Right cardiac atrium (tissue), 5 donors: ENCODE data around the gene DCXR. TPM values are rescaled to one million over a fixed set of nuclear protein-coding genes. Genes with fewer than 3 reads are reported as not detected.

Experiments used
- ATAC-seq, 2 donors: fragments of 200-7000 bp; cut with Tn5 transposase; one replicate each; pipeline versions ENCODE4 v1.8.0 to v1.9.1; 2020; ENCODE audit warnings: moderate library complexity in 2 of 2, mild to moderate bottlenecking in 1 of 2
- DNase-seq, 3 donors: peaks; one replicate each; pipeline ENCODE4 v3.0.0-alpha.2; 2020
- H3K27ac ChIP-seq: one replicate; pipeline ENCODE4 v1.5.1; 2013; ENCODE audit warnings: mild to moderate bottlenecking, low read length, control low read depth, moderate library complexity
- H3K27me3 ChIP-seq: one replicate; pipeline ENCODE4 v1.6.1; 2013; ENCODE audit not compliant: control insufficient read depth, insufficient read depth
- H3K4me1 ChIP-seq: one replicate; pipeline ENCODE4 v1.6.1; 2013; ENCODE audit warnings: low read length; ENCODE audit not compliant: control insufficient read depth, insufficient read depth
- H3K4me3 ChIP-seq: one replicate; pipeline ENCODE4 v1.5.1; 2013; ENCODE audit warnings: low read length, control low read depth
- H3K9me3 ChIP-seq: one replicate; pipeline ENCODE4 v1.6.1; 2013; ENCODE audit warnings: low read length; ENCODE audit not compliant: control insufficient read depth
- WGBS: extraction: QIAGEN DNeasy Blood & Tissue Kit; methylation state at CpG from one replicate; pipeline ENCODE4 v1.1.7; 2013; 5-methylcytosine and 5-hydroxymethylcytosine counted together
- intact Hi-C, 4 donors: fragments of 100-400 bp; cut with DNase I; formaldehyde crosslinking; loops; one replicate each; pipeline versions ENCODE4 v1.11.0 to v1.14.0; 2022 to 2023
- polyA plus RNA-seq: library from polyadenylated mRNA; stranded (reverse); fragments of 200-250 nt; gene quantifications from one replicate; pipeline ENCODE4 v1.2.3, GENCODE V29; 2013
- total RNA-seq, 4 donors: library from RNA; stranded (reverse); fragmentation: NEBNext Ultra II Directional; extraction: Animal tissue kit (Norgen Biotek cat#: 25700); gene quantifications; one replicate each; pipeline ENCODE4 v1.2.1, GENCODE V29; 2021
- donor health status: healthy with polysubstance abuse.
- donor health status: DM: no; HTN: yes; CAD: no.
- donor health status: DM: no; HTN: no; CAD: no.
- donor health status: DM: no; HTN: yes; CAD: no; lungs with severe emphysema.
- donor health status: DM: yes; HTN: yes; CAD: no.

The DCXR gene
- total and polyA plus RNA-seq, 5 donors: 127 to 196 (median 174) TPM

DNA sequence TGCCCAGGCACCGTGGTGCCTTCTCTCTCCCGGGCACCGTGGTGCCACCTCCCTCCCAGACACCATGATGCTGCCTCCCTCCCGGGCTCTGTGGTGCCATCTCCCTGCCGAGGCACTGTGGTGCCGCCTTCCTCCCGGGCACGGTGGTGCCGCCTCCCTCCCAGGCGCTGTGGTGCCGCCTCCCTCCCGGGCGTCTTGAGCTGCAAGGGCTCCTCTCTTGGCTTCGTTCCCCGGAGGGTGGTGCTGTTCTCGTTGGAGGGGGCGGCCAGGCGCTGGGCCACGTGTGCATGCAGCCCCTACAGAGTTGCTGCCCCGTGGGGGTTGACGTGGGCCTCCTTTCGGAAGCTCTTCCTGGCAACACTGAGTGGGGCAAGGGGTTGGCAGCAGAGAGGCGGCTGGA, 23.1 kb downstream of the DCXR start:
- Histone ChIP-seq H3K27me3 (no peaks in the 10 kb centered on the region), H3K4me3 (no peak overlapping the region), H3K4me1 (peaks cover 2% of the 10 kb centered on the region), H3K27ac (no peak overlapping the region), H3K9me3 (no peaks in the 10 kb centered on the region)
- DNase-seq (no peak), ATAC-seq (no peak)
- WGBS: 68% methylated on average over 23 of the region's 23 CpGs
- intact Hi-C loops: no loop called here

DNA sequence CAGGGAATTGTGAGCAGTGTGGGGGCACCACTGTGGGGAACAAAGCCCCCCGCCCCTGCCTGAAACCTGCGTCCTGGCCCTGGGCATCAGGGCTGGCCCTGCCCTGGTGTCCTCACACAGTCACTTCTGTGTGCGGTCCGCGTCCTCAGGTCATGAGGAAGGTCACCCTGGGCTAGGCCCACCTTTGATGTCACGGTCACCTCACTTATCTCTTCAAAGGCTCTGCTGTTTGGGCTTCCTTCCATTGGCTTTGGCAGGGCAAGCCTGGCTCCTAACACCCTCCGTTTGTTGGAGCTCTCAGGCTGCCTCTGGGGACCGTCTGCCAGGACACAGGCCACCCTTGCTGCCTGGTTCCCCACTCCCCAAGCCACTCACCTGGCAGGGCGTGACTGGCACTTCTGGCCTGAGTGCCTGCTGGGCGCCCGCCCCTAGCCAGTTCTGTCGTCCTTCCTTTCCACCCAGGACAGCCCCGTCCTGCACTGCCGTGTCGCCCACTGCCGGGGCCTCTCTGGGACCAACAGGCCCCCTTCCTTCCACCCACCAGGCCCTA, 23.6 kb downstream of the DCXR start:
- H3K4me1 ChIP-seq: peaks cover 2% of the 10 kb centered on the region
- WGBS: 79% methylated on average over 16 of the region's 16 CpGs
- H3K27me3 ChIP-seq: no peaks in the 10 kb centered on the region
- ATAC-seq (peak; percentile 4 to 5), DNase-seq (no peak)
- no peak overlapping the region for H3K4me3 ChIP-seq
- intact Hi-C loops: no loop called here
- peak overlapping the region; percentile 76 for H3K27ac ChIP-seq
- H3K9me3 ChIP-seq: no peaks in the 10 kb centered on the region

DNA sequence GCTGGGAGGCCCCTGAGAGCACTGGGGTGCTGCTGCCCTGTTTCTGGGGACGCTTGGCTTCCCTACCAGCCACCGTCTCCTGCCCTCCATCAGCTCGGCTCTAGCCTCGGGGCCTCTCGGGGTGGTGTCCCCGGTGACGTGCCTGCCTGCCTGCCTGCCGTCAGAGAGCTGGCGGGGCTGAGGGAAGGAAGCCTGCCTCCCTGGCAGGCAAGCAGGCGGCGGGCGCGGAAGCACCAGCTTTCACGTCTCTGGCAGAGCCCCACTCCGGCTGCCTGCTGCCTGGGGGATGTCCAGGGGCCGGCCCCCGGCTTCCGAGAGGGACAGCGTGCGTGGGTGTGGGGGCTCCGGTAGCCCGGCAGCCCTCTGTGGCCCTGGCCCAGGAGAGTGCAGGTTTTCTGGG, 24.2 kb downstream of the DCXR start:
- 66% methylated on average over 22 of the region's 22 CpGs for WGBS
- Histone ChIP-seq H3K27ac (peak overlapping the region; percentile 76), H3K4me3 (no peak overlapping the region), H3K9me3 (no peaks in the 10 kb centered on the region), H3K4me1 (peaks cover 2% of the 10 kb centered on the region), H3K27me3 (no peaks in the 10 kb centered on the region)
- ATAC-seq: peak; percentile 12 to 20
- intact Hi-C loops: no loop called here
- no peak for DNase-seq

DNA sequence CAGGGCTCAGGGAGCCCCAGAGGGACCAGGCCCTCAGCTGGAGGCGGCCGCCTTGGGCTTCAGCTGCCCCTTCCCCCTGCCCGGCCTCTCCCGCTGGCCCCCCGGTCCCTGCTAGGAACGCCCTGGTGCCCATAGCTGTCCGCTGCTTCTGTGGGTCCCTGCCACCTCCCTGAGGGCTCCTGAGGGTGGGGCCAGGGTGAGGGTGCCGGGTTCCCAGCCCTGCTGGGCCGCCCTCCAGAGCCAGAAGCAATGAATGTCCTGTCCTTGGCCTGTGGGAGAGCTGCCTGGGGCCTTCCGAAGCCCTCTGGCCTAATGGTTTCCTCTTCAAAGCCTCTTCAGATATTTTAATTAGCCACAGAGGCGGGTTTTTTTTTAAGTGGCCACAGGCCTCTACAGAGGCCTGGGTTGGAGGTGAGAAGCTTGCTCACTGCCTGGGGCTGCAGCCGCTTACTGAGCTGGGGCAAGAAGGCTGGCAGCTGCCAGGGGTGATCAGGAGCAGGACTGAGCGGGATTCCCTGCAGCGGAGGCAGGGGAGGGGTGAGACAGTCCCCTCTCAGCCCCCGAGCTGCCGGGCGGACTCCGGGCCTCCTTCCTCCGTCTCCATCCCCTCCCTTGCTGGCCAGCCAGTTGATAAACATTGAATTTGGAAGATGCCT, 24.7 kb downstream of the DCXR start:
- intact Hi-C loops: no loop called here
- H3K27ac ChIP-seq: peak overlapping the region; percentile 16
- 83% methylated on average over 19 of the region's 19 CpGs for WGBS
- no peak overlapping the region for H3K4me3 ChIP-seq
- H3K4me1 ChIP-seq: peaks cover 2% of the 10 kb centered on the region
- H3K27me3 ChIP-seq: no peaks in the 10 kb centered on the region
- DNase-seq (no peak), ATAC-seq (no peak)
- no peaks in the 10 kb centered on the region for H3K9me3 ChIP-seq

DNA sequence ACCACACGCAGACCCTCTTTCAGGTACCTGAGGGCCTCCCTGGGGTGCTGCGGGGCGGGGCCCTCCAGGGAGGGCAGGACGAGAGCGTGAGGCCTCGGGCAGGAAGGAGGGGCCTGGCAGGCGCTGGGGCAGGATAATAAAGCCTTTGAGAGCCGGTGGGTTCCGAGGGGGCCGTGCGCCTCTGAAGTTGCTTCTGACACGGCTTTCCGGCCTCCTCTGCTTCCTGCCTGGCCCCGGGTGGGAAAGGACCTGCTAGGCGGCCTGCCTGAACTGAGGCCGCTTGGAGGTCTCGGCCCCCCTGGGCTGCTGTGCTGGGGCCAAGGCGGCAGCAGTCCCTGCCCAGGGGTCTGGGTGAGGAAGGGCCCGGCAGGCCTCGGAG, 25.2 kb downstream of the DCXR start:
- Histone ChIP-seq H3K4me1 (peaks cover 2% of the 10 kb centered on the region), H3K9me3 (no peaks in the 10 kb centered on the region), H3K4me3 (no peak overlapping the region), H3K27ac (no peak overlapping the region), H3K27me3 (no peaks in the 10 kb centered on the region)
- ATAC-seq: no peak
- WGBS: 72% methylated on average over 20 of the region's 20 CpGs
- intact Hi-C loops: no loop called here
- no peak for DNase-seq

DNA sequence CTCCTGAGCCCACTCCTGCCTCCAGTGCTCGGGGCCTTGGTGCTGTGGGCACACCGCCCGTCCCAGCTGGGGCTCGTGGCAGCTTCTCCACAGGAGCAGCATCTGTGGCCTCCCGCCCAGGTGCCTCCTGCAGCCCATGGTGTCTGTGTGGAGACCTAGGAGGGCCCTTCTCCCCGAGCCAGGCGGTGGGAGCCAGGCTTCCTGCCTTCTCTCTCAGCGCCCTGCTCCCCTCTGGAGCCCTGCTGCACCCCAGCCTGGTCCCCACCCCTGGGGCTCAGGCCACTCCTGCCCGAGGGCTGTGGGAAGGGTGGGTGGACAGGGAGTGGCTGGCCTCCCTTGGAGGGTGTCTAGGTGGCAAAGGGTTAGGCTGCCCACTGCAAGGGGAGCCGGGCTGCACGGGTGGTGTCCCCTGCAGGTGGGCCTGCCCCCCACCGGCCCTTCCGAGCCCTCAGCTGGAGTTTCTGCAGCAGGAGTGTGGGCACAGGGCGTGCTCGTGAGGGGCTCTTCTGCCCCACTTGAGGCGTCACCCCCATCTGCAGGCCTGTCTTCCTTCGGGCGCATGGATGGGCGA, 25.8 kb downstream of the DCXR start:
- no peak overlapping the region for H3K27ac ChIP-seq
- H3K27me3 ChIP-seq: no peaks in the 10 kb centered on the region
- H3K4me1 ChIP-seq: peaks cover 2% of the 10 kb centered on the region
- DNase-seq (no peak), ATAC-seq (no peak)
- WGBS: 93% methylated on average over 19 of the region's 19 CpGs
- no peaks in the 10 kb centered on the region for H3K9me3 ChIP-seq
- H3K4me3 ChIP-seq: no peak overlapping the region
- intact Hi-C loops: no loop called here

DNA sequence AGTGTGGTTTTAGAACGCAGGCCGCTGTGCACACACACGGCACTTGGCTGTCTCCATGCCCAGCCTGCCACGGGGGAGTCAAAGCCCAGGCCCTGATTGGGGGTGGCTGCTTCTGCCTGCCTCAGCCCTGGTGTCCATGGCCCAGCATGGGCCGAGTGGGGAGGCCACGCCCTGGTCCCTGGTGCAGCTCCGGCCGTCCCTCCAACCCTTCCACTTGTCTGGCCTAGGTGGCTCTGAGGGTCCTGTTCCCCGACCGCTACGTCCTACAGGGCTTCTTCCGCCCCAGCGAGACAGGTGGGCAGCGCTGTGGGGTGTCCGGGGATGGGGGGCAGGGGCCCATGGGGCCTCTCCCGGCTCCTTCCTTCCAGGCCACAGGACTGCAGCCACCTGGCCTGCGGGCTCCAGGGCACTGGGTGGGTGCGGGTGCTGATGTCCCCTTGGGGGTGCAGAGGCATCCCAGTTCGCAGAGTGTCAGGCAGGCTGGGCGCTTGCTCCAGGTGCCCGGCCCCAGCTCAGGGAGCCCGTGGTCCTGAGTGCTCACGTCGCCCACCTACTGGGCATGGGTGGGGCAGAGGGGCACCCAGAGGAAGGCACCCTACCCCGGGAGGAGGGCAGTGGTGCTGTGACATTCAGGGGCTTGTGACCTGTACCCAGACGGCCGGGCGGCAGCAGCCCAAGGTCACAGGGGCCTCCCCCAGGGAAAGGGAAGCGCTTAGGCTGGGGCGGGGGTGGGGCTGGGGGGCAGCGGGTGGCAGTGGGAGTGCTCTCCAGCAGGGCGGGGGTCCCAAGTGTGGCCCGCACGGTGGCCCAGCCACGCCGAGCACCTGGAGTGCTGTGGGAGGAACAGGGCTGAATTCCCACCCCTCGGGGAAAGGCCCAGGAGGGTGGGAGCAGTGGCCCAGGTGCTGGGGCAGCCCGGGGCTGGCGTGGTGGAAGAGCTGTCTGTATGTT, 26.6 kb downstream of the DCXR start:
- Histone ChIP-seq H3K9me3 (no peaks in the 10 kb centered on the region), H3K27me3 (no peaks in the 10 kb centered on the region), H3K4me1 (peaks cover 2% of the 10 kb centered on the region), H3K27ac (no peak overlapping the region), H3K4me3 (no peak overlapping the region)
- WGBS: 95% methylated on average over 39 of the region's 39 CpGs
- intact Hi-C loops: no loop called here
- no peak for ATAC-seq
- no peak for DNase-seq

DNA sequence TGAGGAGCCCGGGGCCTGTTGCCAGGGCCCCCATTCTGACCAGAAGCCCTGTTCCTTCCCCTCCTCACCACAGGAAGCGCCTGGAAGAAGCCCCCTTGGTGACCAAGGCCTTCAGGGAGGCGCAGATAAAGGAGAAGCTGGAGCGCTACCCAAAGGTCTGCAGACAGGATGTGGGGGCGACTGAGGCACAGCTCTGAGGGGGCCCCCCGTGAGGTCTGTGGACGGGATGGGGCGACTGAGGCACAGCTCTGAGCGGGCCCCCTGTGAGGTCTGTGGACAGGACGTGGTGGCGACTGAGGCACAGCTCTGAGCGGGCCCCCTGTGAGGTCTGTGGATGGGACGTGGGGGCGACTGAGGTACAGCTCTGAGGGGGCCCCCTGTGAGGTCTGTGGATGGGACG, 28.1 kb downstream of the DCXR start:
- Histone ChIP-seq H3K27ac (no peak overlapping the region), H3K27me3 (no peaks in the 10 kb centered on the region), H3K4me1 (peaks cover 2% of the 10 kb centered on the region), H3K9me3 (no peaks in the 10 kb centered on the region), H3K4me3 (no peak overlapping the region)
- no peak for ATAC-seq
- DNase-seq: no peak
- WGBS: 92% methylated on average over 15 of the region's 15 CpGs
- intact Hi-C loops: no loop called here

DNA sequence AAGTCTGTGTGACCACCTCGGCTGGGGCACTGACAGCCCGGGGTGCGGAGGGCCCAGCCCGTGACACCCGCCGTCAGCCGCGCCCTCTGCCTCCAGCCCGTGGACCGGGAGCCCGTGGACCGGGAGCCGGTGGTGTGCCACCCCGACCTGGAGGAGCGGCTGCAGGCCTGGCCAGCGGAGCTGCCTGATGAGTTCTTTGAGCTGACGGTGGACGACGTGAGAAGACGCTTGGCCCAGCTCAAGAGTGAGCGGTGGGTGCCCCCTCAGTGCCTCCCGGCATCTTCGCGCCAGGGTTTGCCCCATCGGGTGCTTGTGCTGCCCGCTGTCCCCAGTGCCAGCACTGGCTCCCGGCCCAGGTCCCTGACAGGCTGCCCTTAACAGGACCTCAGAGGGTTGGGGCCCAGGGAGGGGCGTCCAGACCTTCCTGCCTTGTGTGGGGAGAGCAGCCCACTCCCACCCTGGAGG, 28.5 kb downstream of the DCXR start:
- no peak overlapping the region for H3K4me3 ChIP-seq
- intact Hi-C loops: no loop called here
- no peak overlapping the region for H3K27ac ChIP-seq
- no peaks in the 10 kb centered on the region for H3K9me3 ChIP-seq
- H3K27me3 ChIP-seq: no peaks in the 10 kb centered on the region
- H3K4me1 ChIP-seq: peaks cover under 1% of the 10 kb centered on the region
- WGBS: 92% methylated on average over 28 of the region's 28 CpGs
- no peak for ATAC-seq
- no peak for DNase-seq

DNA sequence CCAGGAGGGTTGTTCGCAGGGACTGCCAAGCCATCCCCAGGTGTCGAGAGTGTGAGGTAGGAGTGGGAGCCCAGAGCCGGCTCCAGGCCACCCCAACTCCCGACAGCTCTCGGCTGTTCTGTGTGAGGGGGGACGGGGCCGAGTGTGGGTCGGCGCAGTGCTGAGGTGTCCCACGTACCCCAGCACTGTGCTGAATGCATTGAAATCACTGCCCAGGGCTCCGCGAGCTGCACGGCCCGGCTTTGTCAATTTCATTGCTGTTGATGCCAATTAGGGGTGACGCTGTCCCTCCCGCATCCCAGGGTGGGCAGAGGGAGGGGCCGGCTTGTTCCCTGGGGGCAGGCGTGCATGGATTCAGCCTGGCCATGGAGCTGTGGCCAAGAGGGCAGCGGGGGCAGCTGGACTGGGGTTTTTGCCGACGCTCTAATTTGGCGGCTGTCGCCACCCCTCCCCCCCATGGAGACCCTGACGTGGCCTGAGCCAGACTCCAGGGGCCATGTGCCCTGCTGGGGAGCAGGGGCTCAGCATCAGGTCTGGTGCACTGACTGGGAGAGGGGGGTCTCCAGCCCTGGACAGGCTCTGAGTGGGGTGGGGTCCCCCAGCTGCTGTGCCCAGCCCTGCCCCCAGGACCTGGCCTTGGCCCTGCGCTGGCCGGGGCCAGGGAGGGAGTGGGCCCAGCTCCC, 29.1 kb downstream of the DCXR start:
- no peak overlapping the region for H3K4me3 ChIP-seq
- ATAC-seq (no peak), DNase-seq (no peak)
- H3K27ac ChIP-seq: no peak overlapping the region
- no peaks in the 10 kb centered on the region for H3K4me1 ChIP-seq
- intact Hi-C loops: no loop called here
- H3K27me3 ChIP-seq: no peaks in the 10 kb centered on the region
- H3K9me3 ChIP-seq: no peaks in the 10 kb centered on the region
- 82% methylated on average over 26 of the region's 26 CpGs for WGBS
